Hypothalamus (tissue), 51 donors: ENCODE measurements around the gene SMIM3.
"Not testable (repeated sequence)": the region's sequence is repeated elsewhere in the genome, so short reads cannot be mapped to it uniquely, and the experiment has no call there.

ENCODE experiments used
- DNase-seq, 51 donors: peaks; one replicate each; lab custom pipeline; 2025; lab: John Stamatoyannopoulos, UW

Gene SMIM3

GRCh38 chr5:150789943-150790611, 11.5 kb downstream of the SMIM3 start:
- peak in 3 of 51 donors; percentile 13 to 24 (median 21) for DNase-seq

GRCh38 chr5:150791536-150791935, 13.0 kb downstream of the SMIM3 start:
- no peak for DNase-seq

GRCh38 chr5:150793423-150793888, 14.9 kb downstream of the SMIM3 start:
- not testable (repeated sequence) for DNase-seq

- no peak for DNase-seq
Measured at GRCh38 chr5:150794927-150795326, 16.4 kb downstream of the SMIM3 start.

GRCh38 chr5:150797384-150797783, 18.8 kb downstream of the SMIM3 start:
- DNase-seq, result no peak

GRCh38 chr5:150801117-150801927, 22.8 kb downstream of the SMIM3 start:
- DNase-seq, result peak in 6 of 51 donors; percentile 16 to 61 (median 20)

GRCh38 chr5:150804388-150804787, 25.8 kb downstream of the SMIM3 start:
- no peak for DNase-seq

GRCh38 chr5:150809363-150809762, 30.8 kb downstream of the SMIM3 start:
- no peak for DNase-seq

- DNase-seq, result no peak
Measured at GRCh38 chr5:150815010-150815409, 36.5 kb downstream of the SMIM3 start.

- DNase-seq, result no peak
Measured at GRCh38 chr5:150816946-150817345, 38.4 kb downstream of the SMIM3 start.

GRCh38 chr5:150829744-150830143, 51.2 kb downstream of the SMIM3 start:
- DNase-seq, result no peak

- DNase-seq, result not testable (repeated sequence)
Measured at GRCh38 chr5:150831821-150832220, 53.3 kb downstream of the SMIM3 start.

GRCh38 chr5:150836064-150836463, 57.5 kb downstream of the SMIM3 start:
- DNase-seq, result no peak

GRCh38 chr5:150836703-150837102, 58.1 kb downstream of the SMIM3 start:
- no peak for DNase-seq

- DNase-seq, result not testable (repeated sequence)
Measured at GRCh38 chr5:150845185-150845859, 66.8 kb downstream of the SMIM3 start.

GRCh38 chr5:150846308-150846653, 67.7 kb downstream of the SMIM3 start, which contains the start of gene IRGM:
TSS of gene IRGM (plus strand) at chr5:150846521. CDS start at chr5:150848124, 1,603 bp downstream.
- DNase-seq, result not testable (repeated sequence)
